GM19324 (cell line): ENCODE measurements around the gene TIAM2.

Source experiments
- ATAC-seq: cut with Tn5 transposase; IDR thresholded peaks from one replicate; pipeline ENCODE4 v1.9.1; 2021; ENCODE audit warnings: mild to moderate bottlenecking, moderate library complexity; ENCODE audit not compliant: unreplicated experiment, low FRiP score

Gene TIAM2

GRCh38 chr6:155270561-155271091, 275.5 kb downstream of the TIAM2 start:
- no peak for ATAC-seq

- ATAC-seq: no peak
Measured at GRCh38 chr6:155271145-155271544, 276.0 kb downstream of the TIAM2 start.

GRCh38 chr6:155272353-155273232, 277.5 kb downstream of the TIAM2 start:
- ATAC-seq: no peak

DNA sequence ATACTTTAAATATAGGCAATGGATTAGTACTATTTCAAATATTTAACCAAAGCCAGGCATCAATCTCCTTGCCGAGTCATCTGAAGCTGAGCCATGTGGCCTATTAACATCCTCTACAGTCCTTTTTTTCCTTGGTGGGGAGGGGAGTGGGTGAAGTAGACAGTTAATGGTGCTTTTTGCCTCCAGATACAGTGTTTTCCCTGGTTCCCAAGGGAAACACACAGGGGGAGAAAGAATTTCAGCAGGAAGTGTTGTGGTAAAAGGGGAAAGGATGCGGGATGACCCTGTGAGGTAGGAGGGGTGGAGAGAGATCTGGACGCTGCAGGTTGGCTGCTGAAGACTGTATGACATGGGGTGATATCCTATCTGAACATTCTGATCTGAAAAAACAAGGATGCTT, 278.3 kb downstream of the TIAM2 start:
- no peak for ATAC-seq

DNA sequence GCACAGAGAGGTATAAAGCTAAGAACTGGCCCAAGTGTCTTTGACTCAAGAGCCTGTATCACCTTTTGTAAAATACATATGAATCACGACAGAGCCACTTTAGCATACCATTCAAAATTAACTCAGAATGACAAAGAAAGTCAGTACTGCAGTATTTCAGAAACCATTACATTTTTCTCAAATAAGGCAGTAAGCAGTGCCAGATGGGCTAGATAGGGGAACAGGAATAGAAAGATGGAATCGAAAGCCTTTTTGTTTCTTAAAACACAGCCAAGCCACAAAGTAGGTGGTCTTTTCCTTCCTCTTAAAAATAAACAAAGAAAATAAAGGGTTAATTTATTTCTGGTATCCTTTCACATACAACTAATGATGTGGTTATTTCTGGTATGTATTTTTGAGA, 279.0 kb downstream of the TIAM2 start:
- ATAC-seq: no peak

DNA sequence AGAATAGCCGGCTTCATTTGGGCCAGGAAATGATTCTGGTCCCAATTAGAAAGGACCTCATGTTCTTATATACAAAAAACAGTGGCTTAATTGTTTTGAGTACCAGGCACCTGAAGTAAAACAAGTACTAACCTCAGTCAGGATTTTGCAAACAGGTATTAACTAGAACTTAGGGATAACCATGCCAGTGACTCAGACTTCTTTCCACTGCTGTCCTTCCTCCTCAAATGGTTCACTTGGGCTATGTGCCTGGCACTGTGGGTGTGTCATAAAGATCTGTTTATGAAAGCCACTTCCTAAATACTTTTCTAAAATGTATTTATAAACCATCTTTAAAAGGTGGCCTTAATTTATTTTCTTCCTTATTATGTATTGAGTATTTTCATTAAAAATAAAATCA, 279.4 kb downstream of the TIAM2 start:
- ATAC-seq: no peak

DNA sequence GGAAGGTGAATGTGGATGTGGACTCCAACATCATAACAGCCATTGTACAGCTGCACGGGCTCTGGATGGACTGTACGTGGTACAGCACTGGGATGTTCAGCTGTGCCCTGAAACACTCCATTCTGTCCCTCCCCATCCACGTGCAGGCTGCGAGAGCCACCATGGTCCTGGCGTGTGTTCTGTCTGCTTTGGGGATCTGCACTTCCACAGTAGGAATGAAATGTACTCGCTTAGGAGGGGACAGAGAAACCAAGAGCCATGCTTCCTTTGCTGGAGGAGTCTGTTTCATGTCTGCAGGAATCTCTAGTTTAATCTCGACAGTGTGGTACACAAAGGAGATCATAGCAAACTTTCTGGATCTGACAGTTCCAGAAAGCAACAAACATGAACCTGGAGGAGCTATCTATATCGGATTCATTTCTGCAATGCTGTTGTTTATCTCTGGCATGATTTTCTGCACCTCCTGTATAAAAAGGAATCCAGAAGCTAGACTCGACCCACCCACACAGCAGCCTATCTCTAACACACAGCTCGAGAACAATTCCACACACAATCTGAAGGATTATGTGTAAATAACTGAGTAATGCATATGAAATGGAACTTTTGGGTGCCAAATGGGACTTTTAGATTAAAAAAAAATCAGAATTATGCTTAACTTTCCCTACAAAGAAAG, 280.8 kb downstream of the TIAM2 start:
- ATAC-seq: no peak

DNA sequence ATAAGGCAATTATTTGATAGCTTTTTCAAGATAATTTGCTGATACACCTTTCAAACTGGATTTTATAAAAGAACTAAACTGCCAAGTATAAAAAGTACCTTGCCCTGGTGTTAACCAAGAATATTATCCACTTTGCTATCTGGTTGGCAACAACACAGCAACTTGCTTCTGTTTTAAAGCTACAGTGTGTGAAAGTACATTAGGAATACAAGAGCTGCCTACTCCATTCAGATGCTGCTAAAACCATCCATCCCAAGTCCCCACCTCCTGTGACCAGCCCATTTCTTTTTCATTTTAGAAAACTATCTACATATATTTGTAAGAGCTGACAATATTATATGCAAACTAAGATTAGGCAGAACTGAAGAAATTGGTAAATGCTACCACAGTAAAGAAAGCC, 281.5 kb downstream of the TIAM2 start:
- no peak for ATAC-seq

DNA sequence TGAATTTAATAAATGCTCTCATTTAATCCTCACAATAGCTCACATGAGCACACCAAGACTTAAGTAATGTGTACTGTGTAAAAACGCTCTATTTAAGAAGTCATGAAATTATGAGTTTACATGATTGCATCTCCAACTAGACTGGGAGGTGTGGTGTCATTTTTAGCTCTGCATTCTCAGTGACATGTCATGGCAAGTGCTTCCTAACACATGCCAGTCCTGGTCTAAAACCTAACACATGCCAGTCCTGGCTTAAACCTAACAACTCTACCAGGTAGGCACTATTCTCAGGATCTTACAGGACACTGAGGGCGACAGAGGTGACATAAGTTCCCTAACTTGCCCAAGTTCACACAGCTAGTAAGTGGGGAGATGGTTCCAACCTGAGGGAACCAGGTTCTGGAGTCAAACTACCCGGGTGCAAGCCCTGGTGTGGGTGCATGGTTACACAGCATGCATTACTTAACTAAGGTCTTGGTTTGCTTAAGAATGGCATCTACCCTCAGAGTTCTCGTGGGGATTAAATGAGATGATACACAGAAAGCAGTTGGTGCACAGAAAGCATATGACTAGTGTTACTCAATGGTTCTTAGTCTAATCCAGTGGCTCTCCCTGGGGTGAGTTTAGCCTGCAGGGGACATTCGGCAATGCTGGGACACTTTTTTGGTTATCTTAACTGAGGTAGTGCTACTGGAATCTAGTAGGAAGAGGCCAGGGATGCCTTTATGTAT, 283.4 kb downstream of the TIAM2 start:
- ATAC-seq: no peak

DNA sequence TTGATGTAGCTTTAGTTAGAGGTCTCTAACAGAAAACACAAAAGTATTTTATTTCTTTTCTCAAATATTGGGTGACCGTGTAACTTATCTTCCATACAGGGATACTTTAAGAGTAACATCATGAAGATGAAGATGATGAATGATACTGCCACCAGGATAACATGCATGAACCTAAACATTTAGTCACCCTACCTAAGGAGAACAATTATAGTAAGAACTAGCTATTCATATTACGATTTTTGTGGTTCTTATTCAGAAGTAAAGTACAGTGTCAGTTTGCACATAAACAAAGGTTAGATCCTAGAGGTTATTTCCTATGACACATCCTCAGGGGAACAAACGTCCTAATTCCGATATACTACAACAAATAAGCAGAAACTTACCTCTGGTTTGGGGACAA, 289.7 kb downstream of the TIAM2 start:
- no peak for ATAC-seq

DNA sequence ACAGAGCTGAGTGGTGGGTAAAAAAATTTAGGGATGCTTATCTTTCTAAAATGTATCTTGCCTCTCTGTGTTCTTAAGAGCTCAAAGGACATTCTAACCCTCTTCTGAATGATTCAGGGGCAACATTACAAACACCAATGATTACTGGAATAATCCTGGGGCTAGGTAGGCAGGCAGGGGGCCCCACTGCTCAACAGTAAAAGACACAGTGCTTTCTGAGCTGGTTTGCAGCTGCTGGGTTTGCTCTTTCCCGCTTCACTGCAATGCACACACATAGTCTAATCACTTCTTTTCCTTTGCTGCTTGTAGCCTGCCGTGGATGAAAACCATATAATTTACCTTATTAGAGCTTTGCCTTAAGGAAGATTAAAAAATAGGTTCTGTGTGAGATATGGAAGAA, 292.6 kb downstream of the TIAM2 start:
- ATAC-seq: no peak

- no peak for ATAC-seq
Measured at GRCh38 chr6:155290491-155290890, 295.4 kb downstream of the TIAM2 start.

- ATAC-seq: no peak
Measured at GRCh38 chr6:155291291-155291690, 296.2 kb downstream of the TIAM2 start.

DNA sequence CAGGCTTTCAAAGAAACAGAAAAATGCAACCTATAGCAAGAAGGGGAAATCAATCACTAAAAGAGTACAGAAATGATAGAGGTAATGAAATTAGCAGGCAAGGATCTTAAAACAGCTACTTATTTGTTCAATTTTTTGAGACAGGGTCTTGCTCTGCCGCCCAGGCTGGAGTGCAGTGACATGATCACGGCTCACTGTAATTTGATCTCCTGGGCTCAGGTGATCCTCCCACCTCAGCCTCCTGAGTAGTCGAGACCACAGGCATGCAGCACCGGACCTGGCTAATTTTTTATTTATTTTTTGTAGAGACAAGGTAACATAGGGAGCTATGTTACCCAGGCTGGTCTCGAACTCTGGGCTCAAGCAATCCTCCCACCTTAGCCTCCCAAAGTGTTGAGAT, 297.6 kb downstream of the TIAM2 start:
- no peak for ATAC-seq

GRCh38 chr6:155297669-155298068, 302.6 kb downstream of the TIAM2 start:
- ATAC-seq: no peak

DNA sequence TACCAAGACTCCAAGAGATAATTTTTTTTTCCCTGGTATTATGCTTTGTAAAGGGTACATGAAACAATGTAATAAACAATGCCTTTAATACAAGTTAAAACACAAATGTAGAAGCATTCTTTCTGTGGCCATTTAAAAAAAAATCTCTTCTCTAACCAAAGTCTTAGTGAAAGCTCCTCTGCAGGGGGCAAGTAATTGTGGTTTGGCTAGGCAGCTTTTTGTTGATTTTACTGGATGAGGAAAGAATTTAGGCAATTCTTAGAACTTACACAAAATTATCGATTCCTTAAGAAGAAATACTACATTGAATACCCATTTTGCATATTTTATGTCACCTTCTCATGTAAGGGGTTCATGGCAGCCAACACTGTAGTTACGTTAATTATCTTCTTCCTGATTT, 306.8 kb downstream of the TIAM2 start:
- no peak for ATAC-seq

DNA sequence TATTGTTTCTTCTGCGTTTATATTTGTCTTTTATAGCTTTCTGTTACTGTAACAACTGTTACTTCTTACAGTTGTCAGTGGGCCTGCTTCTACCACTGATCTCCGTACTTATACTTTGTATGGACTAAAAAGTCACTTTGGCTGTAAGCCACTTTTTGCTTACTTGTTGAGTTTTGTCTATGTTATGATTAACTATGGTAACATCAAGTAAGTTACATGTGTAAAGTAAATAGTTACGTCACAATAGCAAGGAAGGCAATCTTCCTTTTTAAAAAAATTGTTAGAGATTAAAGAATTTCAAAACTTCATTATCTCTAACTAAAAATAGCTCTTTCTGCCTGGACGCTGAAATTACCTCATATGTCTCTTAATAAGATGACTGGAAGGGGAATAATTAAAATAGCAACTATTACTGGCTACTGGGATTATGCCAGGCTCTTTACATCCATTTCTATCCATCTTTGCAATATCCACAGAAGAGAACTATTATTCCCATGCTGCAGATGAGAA, 308.3 kb downstream of the TIAM2 start:
- no peak for ATAC-seq

DNA sequence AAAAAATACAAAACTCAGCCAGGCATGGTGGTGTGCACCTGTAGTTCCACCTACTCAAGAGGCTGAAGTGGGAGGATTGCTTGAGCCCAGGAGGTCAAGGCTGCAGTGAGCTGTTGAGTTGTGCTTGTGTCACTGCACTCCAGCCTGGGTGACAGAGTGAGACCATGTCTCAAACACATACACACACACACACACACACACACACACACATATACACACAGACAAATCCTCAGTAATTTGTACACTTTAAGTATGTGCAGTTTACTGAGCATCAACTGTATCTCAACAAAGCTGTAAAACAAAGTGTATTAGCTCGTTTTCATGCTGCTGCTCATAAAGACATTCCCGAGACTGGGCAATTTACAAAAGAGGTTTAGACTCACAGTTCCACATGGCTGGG, 311.8 kb downstream of the TIAM2 start:
- ATAC-seq: no peak
